Panc1 (cell line): Measurements from ENCODE around the gene CMTM7. TPM values are rescaled to one million over a fixed set of nuclear protein-coding genes. Genes with fewer than 3 reads are reported as not detected.

Experiments
- ATAC-seq: fragments of 200-7000 bp; cut with Tn5 transposase; 2 replicates; pipeline ENCODE4 v1.9.1; 2020; ENCODE audit warnings: mild to moderate bottlenecking, moderate library complexity
- BruUV-seq: library from RNA; stranded (reverse); fragments of 400-500 nt; replicated peaks from 2 replicates; lab custom pipeline; 2021; lab: Mats Ljungman, UMichigan
- CTCF ChIA-PET: fragments of 300-600 bp; sonication (Branson Sonifier 250); formaldehyde crosslinking; loops from one replicate; lab custom pipeline; 2022; ENCODE audit warnings: antibody characterized with exemption; lab: Charles Lee
- POLR2A ChIA-PET: fragments of 300-600 bp; sonication (Branson Sonifier 250); formaldehyde crosslinking; loops from one replicate; lab custom pipeline; 2022; ENCODE audit warnings: antibody characterized with exemption; lab: Charles Lee
- DNase-seq: peaks from one replicate; pipeline ENCODE4 v3.0.0-alpha.2; 2010; ENCODE audit warnings: low read depth, low spot score
- H3K27ac ChIP-seq: 2 replicates; pipeline ENCODE4 v1.5.1; 2011; ENCODE audit warnings: mild to moderate bottlenecking, low read length, inconsistent platforms
- H3K27me3 ChIP-seq: fragments of 200-500 bp; sonication (Bioruptor generic); 2 replicates; pipeline ENCODE4 v1.6.0; 2014; ENCODE audit warnings: low read length, inconsistent platforms; ENCODE audit not compliant: control insufficient read depth, insufficient read depth
- H3K36me3 ChIP-seq: fragments of 200-500 bp; sonication (Bioruptor generic); 2 replicates; pipeline ENCODE4 v1.5.1; 2014; ENCODE audit warnings: inconsistent platforms, mild to moderate bottlenecking, low read length, moderate library complexity; ENCODE audit not compliant: control insufficient read depth, insufficient read depth
- H3K4me1 ChIP-seq: 2 replicates; pipeline ENCODE4 v1.5.1; 2011; ENCODE audit warnings: inconsistent platforms, mild to moderate bottlenecking, low read length, moderate library complexity; ENCODE audit not compliant: control insufficient read depth, insufficient read depth
- H3K4me3 ChIP-seq, 2 experiments: 2 replicates each; pipeline ENCODE4 v1.5.1; 2011 to 2012; ENCODE audit warnings: low read depth in 2 of 2, low read length in 2 of 2, mild to moderate bottlenecking in 2 of 2, inconsistent platforms in 1 of 2, moderate library complexity in 1 of 2
- H3K9me3 ChIP-seq: fragments of 200-500 bp; sonication (Bioruptor generic); 2 replicates; pipeline ENCODE4 v1.5.1; 2014; ENCODE audit warnings: low read depth, mild to moderate bottlenecking, inconsistent platforms, low read length, moderate library complexity; ENCODE audit not compliant: control insufficient read depth, insufficient read depth
- POLR2AphosphoS5 ChIP-seq: IDR thresholded peaks from 2 replicates; pipeline ENCODE4 v1.6.1; 2012; ENCODE audit warnings: mild to moderate bottlenecking, low read depth, low read length, moderate library complexity
- SIN3A ChIP-seq: IDR thresholded peaks from 2 replicates; pipeline ENCODE4 v1.6.1; 2012; ENCODE audit warnings: low read depth, mild to moderate bottlenecking, low read length, moderate library complexity, borderline replicate concordance; ENCODE audit not compliant: insufficient read depth
- TCF7L2 ChIP-seq: IDR thresholded peaks from 2 replicates; pipeline ENCODE4 v1.6.1; 2011; ENCODE audit warnings: mild to moderate bottlenecking, low read depth, low read length, inconsistent platforms
- in situ Hi-C: cut with HindIII; loops from 2 replicates; pipeline ENCODE4 v1.10.0; 2016; ENCODE audit warnings: low sequenced_read_pairs, low pct_unique_long_range_greater_than_20kb
- intact Hi-C: fragments of 100-400 bp; cut with micrococcal nuclease; formaldehyde crosslinking; loops from one replicate; pipeline ENCODE4 v1.10.0; 2022; ENCODE audit not compliant: unreplicated experiment
- total RNA-seq: library from RNA; stranded (reverse); gene quantifications from one replicate; pipeline ENCODE4 v1.2.1, GENCODE V29; 2021; ENCODE audit not compliant: unreplicated experiment
- TF ChIP-seq, protein P1 (sequence below), 2 experiments: IDR thresholded peaks; 2 replicates each; pipeline ENCODE4 v1.6.1; 2011 to 2012; ENCODE audit warnings: low read depth in 2 of 2, control low read depth in 1 of 2, low read length in 1 of 2, mild to moderate bottlenecking in 1 of 2, moderate library complexity in 1 of 2; ENCODE audit not compliant: insufficient read depth in 1 of 2
- TF ChIP-seq, protein P2 (sequence below): fragments of 450-650 bp; IDR thresholded peaks from 2 replicates; pipeline ENCODE4 v1.5.1; 2017; ENCODE audit warnings: mild to moderate bottlenecking

Gene CMTM7
- total RNA-seq, 1 experiment from 2014 or later = 43.5 TPM

DNA sequence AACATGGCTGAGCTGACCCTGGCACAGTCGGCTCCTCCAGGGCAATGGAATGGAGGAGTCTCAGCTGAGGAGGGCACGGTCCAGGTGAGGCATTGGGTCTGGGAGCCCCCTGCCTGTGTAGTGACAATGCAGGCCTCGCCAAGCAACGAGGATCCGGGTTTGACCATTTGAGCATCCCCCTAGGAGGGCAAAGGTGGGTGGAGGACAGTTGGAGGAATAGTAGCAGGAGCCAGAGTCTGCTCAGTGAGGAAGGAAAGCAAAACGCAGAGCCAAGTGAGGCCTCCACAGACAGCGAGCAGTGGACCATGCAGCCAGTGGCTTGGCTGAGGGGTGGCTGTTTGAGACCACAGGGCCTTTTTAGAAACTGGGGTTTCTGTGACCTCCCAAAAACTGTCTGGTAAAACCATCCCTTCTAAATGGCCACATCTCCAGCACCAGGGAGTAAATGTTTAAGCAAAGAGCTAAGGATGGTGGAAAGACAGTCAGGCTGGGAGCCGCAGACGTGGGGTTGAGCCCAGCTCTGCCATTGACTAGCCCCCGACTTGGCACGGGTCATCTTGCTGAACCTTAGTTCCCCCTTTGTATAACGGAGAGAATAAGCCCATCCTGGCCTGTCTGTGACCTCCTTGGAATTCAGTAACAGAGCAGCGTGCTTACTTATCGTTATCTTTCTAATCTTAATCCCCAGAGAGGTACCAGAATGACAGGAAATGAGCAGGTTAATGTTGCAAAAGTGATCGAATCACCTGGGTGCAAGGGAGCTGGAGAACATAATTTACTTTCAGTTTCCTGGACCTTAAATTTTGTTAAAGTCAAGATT is 64.2 kb downstream of the CMTM7 start:
- Histone ChIP-seq H3K9me3 (no peaks in the 10 kb centered on the region), H3K27ac (no peak overlapping the region), H3K36me3 (no peaks in the 10 kb centered on the region), H3K27me3 (no peaks in the 10 kb centered on the region), H3K4me1 (peaks cover 8% of the 10 kb centered on the region; the same call in 1 of the 2 replicates), H3K4me3 (no peak overlapping the region)
- POLR2A ChIA-PET = no interaction called here
- CTCF ChIA-PET = no interaction called here
- BruUV-seq = no TSS peak
- TF ChIP-seq POLR2AphosphoS5 (no peak), TCF7L2 (no peak)
- in situ Hi-C loops (no loop called here), intact Hi-C loops (no loop called here)
- ATAC-seq (no peak), DNase-seq (no peak)

DNA sequence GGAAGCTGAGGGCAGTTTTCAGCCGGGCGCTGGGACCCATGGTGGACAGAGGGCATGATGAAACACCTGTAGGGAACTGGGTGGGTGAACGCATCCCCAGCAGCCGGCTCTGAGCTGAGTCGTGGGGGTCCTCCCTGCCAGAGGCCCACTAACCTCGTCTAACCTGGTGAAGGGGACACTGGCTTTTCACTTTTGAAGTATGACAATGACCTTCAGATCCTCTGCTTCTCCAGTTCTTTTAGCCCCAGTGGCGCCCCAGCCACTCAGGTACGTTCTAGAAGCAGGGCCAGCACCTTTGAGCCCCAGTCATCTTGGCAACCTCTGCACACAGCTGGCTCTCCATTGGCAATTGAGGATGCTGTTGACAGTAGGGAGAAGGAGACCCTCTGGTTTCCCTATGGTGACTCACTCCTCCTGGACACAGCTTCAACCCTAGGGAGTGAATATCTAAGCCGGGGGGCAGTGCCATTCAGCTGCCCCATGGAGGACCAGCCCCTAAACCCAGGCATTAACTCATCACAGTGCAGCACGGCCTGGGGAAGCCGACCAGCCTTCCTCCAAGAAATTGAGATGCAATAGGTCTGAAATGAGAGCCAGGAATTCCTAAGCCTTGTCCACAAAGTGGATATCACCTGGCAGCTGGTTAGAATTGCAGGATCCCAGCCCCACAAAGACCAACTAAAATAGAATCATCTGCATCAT is 64.9 kb downstream of the CMTM7 start:
- intact Hi-C loops (no loop called here), in situ Hi-C loops (no loop called here)
- Histone ChIP-seq H3K27me3 (no peaks in the 10 kb centered on the region), H3K4me3 (no peak overlapping the region), H3K27ac (no peak overlapping the region), H3K4me1 (peaks cover 8% of the 10 kb centered on the region), H3K9me3 (no peaks in the 10 kb centered on the region), H3K36me3 (no peaks in the 10 kb centered on the region)
- TF ChIP-seq, protein P1, sequence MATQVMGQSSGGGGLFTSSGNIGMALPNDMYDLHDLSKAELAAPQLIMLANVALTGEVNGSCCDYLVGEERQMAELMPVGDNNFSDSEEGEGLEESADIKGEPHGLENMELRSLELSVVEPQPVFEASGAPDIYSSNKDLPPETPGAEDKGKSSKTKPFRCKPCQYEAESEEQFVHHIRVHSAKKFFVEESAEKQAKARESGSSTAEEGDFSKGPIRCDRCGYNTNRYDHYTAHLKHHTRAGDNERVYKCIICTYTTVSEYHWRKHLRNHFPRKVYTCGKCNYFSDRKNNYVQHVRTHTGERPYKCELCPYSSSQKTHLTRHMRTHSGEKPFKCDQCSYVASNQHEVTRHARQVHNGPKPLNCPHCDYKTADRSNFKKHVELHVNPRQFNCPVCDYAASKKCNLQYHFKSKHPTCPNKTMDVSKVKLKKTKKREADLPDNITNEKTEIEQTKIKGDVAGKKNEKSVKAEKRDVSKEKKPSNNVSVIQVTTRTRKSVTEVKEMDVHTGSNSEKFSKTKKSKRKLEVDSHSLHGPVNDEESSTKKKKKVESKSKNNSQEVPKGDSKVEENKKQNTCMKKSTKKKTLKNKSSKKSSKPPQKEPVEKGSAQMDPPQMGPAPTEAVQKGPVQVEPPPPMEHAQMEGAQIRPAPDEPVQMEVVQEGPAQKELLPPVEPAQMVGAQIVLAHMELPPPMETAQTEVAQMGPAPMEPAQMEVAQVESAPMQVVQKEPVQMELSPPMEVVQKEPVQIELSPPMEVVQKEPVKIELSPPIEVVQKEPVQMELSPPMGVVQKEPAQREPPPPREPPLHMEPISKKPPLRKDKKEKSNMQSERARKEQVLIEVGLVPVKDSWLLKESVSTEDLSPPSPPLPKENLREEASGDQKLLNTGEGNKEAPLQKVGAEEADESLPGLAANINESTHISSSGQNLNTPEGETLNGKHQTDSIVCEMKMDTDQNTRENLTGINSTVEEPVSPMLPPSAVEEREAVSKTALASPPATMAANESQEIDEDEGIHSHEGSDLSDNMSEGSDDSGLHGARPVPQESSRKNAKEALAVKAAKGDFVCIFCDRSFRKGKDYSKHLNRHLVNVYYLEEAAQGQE (IDR thresholded peaks at IDR 0.05; ENCODE audit: insufficient read depth in 1 of 2, low read depth in 2 of 2, low read length in 1 of 2) = no peak
- TF ChIP-seq SIN3A = no peak
- TF ChIP-seq, protein P2, sequence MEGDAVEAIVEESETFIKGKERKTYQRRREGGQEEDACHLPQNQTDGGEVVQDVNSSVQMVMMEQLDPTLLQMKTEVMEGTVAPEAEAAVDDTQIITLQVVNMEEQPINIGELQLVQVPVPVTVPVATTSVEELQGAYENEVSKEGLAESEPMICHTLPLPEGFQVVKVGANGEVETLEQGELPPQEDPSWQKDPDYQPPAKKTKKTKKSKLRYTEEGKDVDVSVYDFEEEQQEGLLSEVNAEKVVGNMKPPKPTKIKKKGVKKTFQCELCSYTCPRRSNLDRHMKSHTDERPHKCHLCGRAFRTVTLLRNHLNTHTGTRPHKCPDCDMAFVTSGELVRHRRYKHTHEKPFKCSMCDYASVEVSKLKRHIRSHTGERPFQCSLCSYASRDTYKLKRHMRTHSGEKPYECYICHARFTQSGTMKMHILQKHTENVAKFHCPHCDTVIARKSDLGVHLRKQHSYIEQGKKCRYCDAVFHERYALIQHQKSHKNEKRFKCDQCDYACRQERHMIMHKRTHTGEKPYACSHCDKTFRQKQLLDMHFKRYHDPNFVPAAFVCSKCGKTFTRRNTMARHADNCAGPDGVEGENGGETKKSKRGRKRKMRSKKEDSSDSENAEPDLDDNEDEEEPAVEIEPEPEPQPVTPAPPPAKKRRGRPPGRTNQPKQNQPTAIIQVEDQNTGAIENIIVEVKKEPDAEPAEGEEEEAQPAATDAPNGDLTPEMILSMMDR = no peak
- CTCF ChIA-PET = no interaction called here
- POLR2A ChIA-PET = no interaction called here
- DNase-seq = no peak
- ATAC-seq = no peak
- no TSS peak for BruUV-seq
